Activated CD8-positive, alpha-beta memory T cell treated with anti-CD3 and anti-CD28 coated beads, Interleukin-2, amount 50 U/mL, for 1 hour (primary cell): Measurements from ENCODE around the gene MRPL27.

Experiments
- DNase-seq: peaks from one replicate; pipeline ENCODE4 v3.0.0-alpha.2; 2020; ENCODE audit errors: extremely low read depth

The MRPL27 gene

GRCh38 chr17:50386510-50386909 lies 13.5 kb upstream of the MRPL27 start:
- DNase-seq = no peak

- no peak for DNase-seq
Observed at GRCh38 chr17:50382931-50383330, 9.9 kb upstream of the MRPL27 start.

- DNase-seq = no peak
Observed at GRCh38 chr17:50381920-50382319, 8.9 kb upstream of the MRPL27 start.

- DNase-seq = no peak
Observed at GRCh38 chr17:50381260-50381815, 8.4 kb upstream of the MRPL27 start.

GRCh38 chr17:50380369-50381259 lies 7.6 kb upstream of the MRPL27 start:
- DNase-seq = no peak

- no peak for DNase-seq
Observed at GRCh38 chr17:50379351-50380132, 6.6 kb upstream of the MRPL27 start.

- no peak for DNase-seq
Observed at GRCh38 chr17:50375858-50376538, 3.0 kb upstream of the MRPL27 start.

GRCh38 chr17:50373705-50374104 lies 721 bp upstream of the MRPL27 start:
- DNase-seq = no peak

- no peak for DNase-seq
Observed at GRCh38 chr17:50372222-50372757, 694 bp downstream of the MRPL27 start.

GRCh38 chr17:50371526-50371925 lies 1.5 kb downstream of the MRPL27 start:
- no peak for DNase-seq

- no peak for DNase-seq
Observed at GRCh38 chr17:50370052-50370451, 2.9 kb downstream of the MRPL27 start.

GRCh38 chr17:50367401-50367800 lies 5.6 kb downstream of the MRPL27 start:
- DNase-seq = no peak

GRCh38 chr17:50365649-50366393 lies 7.2 kb downstream of the MRPL27 start:
- DNase-seq = no peak

GRCh38 chr17:50365165-50365564 lies 7.8 kb downstream of the MRPL27 start:
- no peak for DNase-seq

GRCh38 chr17:50364715-50365114 lies 8.3 kb downstream of the MRPL27 start:
- DNase-seq = no peak

- no peak for DNase-seq
Observed at GRCh38 chr17:50364061-50364458, 8.9 kb downstream of the MRPL27 start.

GRCh38 chr17:50363217-50364060 lies 9.5 kb downstream of the MRPL27 start:
- no peak for DNase-seq

GRCh38 chr17:50362661-50363060 lies 10.3 kb downstream of the MRPL27 start:
- no peak for DNase-seq

- DNase-seq = no peak
Observed at GRCh38 chr17:50361561-50362480, 11.2 kb downstream of the MRPL27 start.
